ENCODE results near the gene HSD3B1.
"Not testable (repeated sequence)": the region's sequence is repeated elsewhere in the genome, so short reads cannot be mapped to it uniquely, and the experiment has no call there.

The HSD3B1 gene

DNA sequence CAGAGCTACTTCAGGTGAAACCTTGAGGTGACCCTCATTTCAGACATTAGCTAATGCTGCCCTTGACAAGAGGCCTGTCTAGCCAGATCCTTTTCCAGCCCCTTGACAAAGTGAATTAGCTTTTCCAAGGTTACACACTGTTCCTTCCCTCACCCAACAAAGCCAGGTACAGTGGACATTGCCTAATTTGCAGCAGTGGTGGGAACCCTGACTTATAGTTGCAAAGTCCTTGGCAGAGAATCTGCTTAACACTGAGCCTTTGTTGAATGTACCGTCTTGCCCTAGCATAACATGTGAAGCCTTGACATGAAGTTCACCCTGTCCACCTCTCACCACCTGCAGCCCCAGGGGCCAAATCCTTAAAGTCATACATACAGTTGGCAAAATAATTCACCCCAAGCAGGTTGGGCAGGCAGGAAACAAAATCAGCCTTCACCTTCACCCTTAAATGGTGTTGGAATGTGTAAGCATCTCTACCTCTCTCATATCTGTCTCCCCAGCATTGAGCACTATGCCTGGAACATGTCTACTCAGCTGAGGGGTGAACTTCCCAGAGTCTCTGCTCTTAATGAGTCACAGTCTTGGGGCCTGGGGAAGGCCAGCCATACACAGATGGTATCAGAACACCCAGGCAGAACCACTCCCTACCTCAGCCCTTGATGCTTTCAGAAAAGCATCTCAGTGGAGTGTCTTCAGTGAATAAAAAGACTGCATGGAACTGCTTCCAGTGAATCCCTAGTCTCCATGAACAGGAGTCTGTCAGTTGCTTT, 46.5 kb downstream of the HSD3B1 start:
- DNase-seq (ENCODE audit: low read depth): not testable (repeated sequence)

DNA sequence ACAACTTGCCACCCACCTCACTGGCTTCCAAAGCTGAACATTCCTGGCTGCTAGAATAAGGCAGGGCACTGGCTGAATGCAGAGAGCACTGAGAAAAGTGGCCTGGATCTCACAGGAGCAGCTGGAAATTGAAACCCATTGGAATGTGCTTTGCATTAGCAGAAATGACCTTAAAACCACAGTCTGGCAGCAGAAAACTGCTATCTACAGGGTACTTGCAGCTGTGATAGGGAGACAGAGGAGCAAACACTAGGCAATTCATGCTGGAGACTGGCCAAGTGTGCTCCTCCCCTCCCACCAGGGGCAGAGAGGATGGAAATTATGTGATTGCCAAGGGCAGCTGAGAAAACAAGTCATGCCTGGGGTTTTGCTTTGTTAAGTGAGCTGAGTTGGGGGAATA, 47.2 kb downstream of the HSD3B1 start:
- peak; percentile 17 for DNase-seq (ENCODE audit: low read depth)

DNA sequence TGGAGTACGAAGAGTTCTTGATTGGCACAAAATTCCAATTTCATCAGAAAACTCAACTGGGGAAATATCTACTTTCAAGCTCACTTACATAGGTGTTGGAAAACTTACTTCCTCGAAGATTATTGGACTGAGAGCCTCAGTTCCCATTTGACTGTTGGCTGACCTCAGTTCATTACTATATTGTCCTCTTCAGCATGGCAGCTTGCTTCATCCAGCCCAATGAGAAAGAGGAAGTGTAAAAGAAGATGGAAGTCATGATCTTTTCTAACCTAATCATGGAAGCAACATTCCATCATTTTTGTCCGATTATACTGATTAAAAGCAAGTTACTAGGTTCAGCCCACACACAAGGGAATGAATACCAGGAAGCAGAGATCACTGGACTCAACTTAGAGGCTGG, 49.4 kb downstream of the HSD3B1 start:
- DNase-seq (ENCODE audit: low read depth): no peak

DNA sequence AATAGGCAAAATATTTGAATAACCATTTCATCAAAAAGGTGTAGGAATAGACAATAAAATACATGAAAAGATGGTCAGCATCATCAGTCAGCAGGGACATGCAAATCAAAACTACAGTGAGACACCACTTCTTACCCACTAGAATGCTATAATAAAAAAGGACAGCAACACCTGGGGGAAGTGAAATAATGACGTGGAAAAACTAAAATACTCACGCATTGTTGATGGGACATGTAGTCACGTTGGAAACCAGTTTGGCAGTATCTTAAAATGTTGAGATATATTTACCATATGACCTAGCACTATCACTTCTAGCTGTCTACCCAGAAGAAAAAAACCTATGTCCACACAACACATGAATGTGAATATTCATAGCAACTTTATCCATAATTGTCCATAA, 53.4 kb downstream of the HSD3B1 start:
- DNase-seq (ENCODE audit: low read depth): not testable (repeated sequence)

DNA sequence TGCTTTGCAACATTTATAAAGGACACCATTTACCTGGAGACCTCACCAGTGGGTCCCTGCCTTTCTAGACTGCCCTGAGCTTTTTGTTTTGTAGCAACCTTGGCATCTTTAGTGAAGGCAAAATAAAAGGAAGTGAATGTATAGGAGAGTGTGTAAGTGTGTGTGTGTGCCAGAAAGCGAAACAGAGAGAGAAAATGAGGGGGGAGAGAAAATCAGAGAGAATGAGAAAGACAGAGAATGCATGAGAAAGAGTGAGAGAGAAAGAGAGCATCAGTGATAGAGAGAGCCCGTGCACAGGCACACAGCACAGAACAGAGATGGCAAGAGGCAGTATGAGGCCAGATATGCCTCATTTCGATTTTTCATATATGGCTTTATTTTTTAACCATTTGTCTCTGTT, 57.5 kb downstream of the HSD3B1 start:
- no peak for DNase-seq (ENCODE audit: low read depth)
